Measurements from ENCODE around the gene SLC2A14. TPM values are rescaled to one million over a fixed set of nuclear protein-coding genes. Genes with fewer than 3 reads are reported as not detected.
"Not testable (repeated sequence)": the region's sequence is repeated elsewhere in the genome, so short reads cannot be mapped to it uniquely, and the experiment has no call there.

SLC2A14 gene
- total RNA-seq, 1 donor = 1.9 TPM

DNA sequence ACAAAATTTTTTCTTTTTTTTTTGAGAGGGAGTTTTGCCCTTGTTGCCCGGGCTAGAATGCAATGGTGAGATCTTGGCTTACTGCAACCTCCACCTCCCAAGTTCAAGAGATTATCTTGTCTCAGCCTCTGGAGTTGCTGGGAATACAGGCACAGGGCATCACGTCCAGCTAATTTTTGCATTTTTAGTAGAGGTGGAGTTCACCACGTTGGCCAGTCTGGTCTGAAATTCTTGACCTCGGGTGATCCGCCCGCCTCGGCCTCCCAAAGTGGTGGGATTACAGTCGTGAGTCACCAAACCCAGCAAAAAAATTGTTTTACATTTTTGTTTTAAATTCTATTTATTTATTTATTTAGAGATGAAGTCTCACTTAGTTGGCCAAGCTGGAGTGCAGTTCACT, 4.7 kb upstream of the SLC2A14 start:
- DNase-seq (ENCODE audit: low read depth in 2 of 3, low spot score in 2 of 3) = no peak

DNA sequence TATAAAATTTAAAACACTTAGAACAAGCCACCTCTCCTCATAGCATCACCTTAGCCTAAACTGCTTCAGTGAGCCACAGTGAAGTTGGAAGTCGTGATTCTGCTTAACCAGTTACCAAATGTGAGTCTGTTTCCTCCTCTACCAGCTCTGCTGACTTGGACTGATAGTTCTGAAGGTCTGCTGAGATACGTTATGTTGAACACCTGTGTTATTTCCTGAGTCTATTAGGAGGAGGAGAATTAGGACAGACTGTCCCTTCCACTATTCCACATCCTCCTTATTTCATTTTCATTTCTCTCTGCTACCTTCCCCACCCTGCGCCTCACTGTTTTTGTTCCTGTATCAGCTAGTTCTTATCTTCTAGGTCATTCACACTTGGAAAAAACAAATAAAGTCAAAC, 2.4 kb downstream of the SLC2A14 start:
- DNase-seq (ENCODE audit: low read depth in 2 of 3, low spot score in 2 of 3) = no peak

DNA sequence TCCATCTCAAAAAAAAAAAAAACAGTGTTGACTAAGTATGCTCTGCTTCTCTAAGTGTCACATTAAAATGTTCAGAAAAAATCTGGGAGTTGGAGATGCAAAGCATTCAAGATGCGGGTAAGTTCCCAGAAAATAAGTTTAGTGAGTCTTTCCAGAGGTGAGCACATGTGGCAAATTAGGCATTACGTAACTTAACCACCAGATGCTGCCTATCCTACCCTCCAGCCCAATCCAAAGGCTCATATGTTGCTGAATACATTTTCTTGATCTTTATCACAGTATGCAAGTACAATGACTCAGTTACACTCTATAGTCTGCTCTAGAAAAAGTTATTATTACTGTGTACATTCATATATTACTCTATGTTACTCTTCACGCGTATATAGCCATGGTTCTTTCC, 3.6 kb downstream of the SLC2A14 start:
- no peak for DNase-seq (ENCODE audit: low read depth in 2 of 3, low spot score in 2 of 3)

DNA sequence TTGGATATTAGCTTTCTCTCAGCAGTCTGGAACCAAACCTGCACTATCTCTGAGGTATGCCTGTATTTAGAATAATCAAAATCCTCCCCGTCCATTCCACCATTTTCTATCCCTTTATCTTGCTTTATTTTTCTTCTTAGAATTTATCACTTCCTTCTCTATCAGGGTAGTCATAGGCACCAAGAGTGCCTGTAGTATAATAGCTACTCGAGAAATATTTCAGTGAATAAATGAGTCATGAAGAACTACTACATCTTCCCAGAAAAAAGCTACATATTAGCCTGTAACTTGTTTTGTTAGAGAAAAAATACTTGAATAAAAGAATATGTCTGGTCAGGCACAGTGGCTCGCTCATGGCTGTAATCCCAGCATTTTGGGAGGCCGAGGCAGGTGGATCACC, 4.3 kb downstream of the SLC2A14 start:
- DNase-seq (ENCODE audit: low read depth in 2 of 3, low spot score in 2 of 3) = no peak

DNA sequence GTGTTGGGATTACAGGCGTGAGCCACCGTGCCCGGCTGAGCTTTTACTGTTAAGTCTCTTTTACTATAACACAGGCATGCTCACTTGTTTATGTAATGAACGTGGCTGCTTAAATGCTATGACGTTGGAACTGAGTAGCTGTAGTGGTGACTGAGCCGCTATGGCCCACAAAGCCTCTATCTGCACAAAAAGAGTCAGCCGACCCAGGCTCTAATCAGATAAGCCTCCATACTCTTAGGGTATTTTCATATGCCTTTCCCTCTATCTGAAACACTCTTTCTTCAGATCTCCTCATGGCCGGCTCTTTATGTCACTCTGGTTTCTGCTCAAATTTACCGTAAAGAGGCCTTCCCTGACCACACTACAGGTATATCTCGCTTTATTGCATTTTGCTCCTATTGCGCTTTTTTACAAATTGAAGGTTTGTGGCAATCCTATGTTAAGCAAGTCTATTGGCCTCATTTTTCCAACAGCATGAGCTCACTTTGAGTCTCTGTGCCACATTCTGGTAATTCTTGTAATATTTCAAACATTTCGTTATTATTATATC, 8.0 kb downstream of the SLC2A14 start:
- DNase-seq (ENCODE audit: low read depth in 2 of 3, low spot score in 2 of 3) = no peak

DNA sequence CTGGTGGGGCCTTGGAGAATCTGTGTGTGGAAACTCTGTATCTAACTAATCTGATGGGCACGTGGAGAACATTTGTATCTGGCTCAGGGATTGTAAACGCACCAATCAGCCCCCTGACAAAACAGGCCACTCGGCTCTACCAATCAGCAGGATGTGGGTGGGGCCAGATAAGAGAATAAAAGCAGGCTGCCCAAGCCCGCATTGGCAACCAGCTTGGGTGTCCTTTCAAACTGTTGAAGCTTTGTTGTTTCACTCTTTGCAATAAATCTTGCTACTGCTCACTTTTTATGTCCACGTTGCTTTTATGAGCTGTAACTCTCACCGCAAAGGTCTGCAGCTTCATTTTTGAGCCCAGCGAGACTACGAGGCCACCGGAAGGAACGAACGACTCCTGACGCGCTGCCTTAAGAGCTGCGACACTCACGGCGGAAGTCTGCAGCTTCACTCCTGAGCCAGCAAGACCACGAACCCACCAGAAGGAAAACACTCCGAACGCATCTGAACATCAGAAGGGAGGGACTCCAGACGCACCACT, 9.8 kb downstream of the SLC2A14 start:
- peak in 2 of 3 donors; percentile 19 to 66 for DNase-seq (ENCODE audit: low read depth in 2 of 3, low spot score in 2 of 3)

DNA sequence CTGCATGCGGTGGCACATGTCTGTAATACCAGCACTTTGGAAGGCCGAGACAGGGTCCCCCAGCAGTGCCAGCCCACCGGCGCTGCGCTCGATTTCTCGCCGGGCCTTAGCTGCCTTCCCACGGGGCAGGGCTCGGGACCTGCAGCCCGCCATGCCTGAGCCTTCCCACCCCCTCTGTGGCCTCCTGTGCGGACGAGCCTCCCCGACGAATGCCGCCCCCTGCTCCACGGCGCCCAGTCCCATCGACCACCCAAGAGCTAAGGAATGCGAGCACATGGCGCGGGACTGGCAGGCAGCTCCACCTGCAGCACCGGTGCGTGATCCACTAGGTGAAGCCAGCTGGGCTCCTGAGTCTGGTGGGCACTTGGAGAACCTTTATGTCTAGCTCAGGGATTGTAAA, 10.4 kb downstream of the SLC2A14 start:
- DNase-seq (ENCODE audit: low read depth in 2 of 3, low spot score in 2 of 3) = not testable (repeated sequence)

DNA sequence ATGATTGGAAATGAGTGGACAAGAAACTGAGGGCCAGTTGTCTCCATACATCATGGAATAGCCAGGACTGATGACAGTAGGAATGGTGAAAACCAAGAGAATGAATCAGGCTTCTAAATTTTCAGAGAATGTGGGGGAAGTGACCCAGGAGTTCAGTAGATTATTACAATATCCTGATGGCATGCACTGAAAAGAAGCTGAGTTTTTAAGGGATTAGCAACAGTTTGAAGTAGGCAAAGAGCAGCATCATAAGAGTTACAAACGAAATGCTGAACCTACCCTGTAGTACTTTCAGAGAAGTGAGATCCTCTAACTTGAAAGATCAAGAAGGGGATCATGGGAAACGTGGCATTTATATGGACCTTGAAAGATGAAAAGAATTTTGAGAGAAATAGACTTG, 13.2 kb downstream of the SLC2A14 start:
- no peak for DNase-seq (ENCODE audit: low read depth in 2 of 3, low spot score in 2 of 3)

DNA sequence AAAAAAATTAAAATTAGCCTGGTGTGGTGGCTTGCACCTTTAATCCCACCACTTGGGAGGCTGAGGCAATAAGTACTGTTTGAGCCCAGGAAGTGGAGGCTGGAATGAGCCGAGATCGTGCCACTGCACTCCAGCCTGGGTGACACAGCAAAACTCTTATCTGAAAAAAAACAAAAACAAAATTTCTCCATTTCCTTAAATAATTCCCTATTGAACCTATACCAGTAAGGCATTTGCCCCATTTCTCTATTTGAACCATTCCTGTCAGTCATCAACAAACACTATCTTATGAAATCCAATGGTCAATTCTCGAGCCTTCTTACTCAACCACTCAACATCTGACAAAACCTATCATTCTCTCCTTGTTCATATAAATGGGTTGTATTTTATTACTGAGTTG, 14.7 kb downstream of the SLC2A14 start:
- DNase-seq (ENCODE audit: low read depth in 2 of 3, low spot score in 2 of 3) = no peak

DNA sequence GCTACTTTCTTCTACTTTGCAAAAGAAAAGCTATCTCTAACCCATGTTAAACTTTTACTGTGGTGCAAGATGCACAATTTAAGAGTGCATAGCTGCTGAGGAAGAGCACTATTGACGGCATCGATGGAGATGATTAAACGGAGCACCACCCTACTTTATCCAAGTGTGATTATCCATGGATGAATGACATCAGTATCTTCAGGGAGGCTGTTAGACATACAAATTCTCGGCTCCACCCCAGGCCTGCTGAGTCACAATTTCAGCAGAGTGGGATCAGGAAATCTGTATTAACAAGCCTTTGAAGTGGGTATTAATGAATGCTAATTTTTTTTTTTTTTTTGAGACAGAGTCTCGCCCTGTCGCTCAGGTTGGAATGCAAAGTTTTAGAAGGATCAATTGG, 16.2 kb downstream of the SLC2A14 start:
- no peak for DNase-seq (ENCODE audit: low read depth in 2 of 3, low spot score in 2 of 3)

DNA sequence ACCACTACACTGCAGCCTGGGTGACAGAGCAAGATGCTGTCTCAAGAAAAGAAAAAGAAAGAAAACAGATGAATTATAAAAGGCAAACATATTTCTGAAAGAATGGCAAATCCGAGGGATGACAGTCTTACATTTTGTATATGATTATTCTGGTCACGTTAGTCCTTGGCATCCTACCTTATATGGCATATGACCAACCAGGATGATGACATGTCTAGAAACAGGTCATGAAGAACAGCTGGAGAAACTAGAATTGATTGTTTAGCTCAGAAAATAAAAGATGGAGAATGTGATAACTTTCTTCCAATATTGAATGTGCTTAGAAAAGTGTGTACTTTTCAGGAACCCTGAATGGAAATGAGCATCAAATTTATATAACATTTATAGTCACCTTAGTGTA, 19.2 kb downstream of the SLC2A14 start:
- no peak for DNase-seq (ENCODE audit: low read depth in 2 of 3, low spot score in 2 of 3)

DNA sequence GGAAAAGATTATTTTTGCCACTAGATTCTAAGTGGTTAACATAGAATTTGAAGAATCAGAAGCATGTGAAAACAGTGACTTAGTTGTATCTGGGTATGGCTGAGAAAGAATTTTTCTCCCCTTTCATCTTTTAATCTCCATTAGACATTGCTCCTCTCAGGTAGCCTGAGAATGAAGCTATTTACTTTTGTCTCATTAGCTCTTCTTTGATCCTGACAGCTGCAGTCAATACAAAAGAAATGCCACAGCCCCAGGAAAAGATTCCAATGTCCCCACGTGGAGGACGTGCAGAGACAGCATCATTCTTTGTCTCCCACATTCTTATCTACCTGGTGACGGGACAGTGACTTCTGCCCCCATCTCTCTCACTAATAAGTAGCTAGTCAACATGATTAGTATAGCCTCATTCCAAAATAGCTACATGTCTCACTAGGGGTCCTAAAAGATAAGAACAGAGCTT, 21.1 kb downstream of the SLC2A14 start:
- not testable (repeated sequence) for DNase-seq (ENCODE audit: low read depth in 2 of 3, low spot score in 2 of 3)

DNA sequence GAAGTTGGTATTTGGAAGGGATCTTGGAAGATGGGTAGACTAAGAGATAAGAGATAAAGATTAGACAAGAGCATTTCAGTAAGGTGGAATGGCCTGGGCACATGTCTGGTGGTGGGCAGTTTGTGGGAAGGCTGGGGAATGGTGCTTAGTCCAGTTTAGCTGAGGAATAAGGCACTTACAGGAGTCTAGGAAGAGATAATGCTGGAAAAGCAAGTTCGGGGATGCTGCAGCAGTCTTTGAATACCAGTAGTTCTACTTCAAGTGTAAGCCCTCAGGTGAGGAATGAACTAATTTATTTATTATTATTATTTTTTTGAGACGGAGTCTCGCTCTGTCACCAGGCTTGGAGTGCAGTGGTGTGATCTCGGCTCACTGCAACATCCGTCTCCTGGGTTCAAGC, 22.6 kb downstream of the SLC2A14 start:
- DNase-seq (ENCODE audit: low read depth in 2 of 3, low spot score in 2 of 3) = not testable (repeated sequence)

DNA sequence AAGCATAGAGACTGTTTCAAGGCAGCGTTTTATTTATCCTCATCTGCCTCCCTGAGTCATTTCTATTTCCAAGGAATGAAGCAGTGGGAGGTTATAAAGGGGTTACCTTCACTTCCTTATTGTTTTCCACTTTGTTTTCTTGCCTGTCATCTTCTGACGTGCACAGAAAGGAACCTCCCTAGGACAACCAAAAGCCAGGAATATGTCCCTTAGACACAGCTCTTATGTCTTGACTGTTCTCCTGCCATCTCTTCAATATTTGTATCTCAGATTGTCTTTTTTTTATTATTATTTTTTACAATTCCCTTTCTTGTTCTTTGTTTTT, 24.7 kb downstream of the SLC2A14 start:
- DNase-seq (ENCODE audit: low read depth in 2 of 3, low spot score in 2 of 3) = not testable (repeated sequence)

DNA sequence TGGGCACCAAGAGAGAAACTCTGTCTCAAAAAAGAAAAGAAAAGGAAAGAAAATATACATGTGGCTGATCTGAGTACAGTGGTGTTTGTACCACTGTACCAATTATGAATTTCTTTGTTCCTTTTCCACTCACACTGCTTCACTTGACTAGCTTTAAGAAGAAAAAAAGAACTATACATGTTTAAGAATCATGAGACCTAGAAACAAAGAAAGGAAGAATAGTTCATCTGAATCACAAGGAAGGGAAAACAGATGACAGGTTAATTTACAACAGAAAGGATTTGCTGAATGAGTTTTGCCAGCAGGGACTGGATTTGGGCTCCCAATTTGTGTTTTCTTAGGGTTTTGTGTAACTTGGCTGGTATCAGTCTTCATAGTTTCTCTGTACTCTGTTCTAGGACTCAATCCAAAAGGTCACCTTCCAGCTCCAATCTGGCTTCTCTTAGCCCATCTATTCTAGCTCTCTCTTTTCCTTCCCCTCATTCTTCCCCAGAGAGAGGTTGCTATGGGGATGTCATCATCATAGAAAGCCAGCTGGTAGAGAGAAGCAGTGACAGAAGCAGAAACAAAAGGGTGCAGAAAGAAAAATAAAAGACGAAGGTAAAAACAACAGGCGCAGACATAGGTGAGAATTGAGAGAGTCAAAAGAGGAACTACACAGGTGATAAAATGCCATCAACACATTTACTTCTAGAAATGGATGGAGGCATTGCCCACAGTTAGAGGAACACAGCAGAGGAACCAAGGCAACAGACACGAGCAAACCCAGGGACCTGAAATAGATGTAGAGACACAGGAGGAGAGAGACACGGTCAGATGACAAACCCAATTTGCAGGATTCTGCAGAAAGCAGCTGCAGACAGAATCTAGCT, 25.3 kb downstream of the SLC2A14 start:
- DNase-seq (ENCODE audit: low read depth in 2 of 3, low spot score in 2 of 3) = peak in 1 of 3 donors; percentile 50

DNA sequence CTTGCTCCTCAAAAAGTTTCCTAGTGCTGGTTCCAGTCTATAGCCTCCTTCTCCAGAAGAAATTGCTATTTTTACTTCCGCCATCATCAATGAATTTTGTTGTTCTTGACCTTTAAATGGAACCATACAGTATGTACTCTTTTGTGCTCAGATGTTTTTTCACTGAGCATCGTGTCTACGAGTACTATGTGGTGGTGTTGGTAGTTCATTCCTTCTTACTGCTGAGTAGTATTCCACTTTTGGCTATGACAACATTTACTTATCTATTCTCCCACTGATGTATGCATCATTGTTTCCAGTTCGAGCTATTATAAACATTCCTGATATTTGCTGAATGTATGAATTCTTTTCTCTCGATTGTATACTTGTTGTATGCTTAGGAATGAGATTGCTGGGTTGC, 28.6 kb downstream of the SLC2A14 start:
- no peak for DNase-seq (ENCODE audit: low read depth in 2 of 3, low spot score in 2 of 3)

DNA sequence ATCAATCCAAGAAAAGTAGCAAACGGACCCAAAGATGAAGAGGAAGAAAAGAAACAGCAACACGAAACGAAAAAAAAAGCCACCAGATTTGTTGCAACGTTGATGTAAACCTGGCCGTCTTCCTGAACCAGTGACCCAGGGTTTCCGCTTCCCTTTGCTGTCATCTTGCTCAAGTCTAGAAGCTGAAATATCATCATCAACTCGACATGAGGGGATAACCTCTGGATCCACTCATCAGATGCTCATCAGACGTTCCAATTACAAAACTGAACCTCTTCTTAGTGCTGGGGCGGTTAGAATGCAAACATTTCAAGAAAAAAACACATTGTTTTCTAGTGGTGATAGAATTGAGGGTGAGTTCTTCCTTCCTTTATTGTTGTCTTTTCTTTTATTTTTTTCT, 29.1 kb downstream of the SLC2A14 start:
- peak in 1 of 3 donors; percentile 36 for DNase-seq (ENCODE audit: low read depth in 2 of 3, low spot score in 2 of 3)

DNA sequence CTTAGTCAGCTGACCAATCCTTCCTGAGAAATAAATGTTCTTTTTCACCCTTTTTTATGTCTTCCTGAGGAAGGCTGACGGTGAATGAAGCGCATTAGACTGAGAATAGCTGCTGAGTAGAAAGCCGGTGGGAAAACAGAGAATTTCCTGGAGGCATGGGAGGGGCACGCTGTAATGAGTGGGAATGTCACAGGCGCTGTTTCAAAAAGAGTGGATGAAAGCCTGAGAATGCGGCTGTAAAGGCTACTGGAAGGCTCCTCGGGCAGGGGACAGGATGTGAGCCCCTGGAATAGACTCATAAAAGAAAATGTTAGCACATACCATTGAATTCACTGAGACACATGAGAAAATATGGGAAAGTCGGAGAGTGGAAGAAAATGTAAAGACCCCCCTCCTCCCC, 29.6 kb downstream of the SLC2A14 start:
- DNase-seq (ENCODE audit: low read depth in 2 of 3, low spot score in 2 of 3) = not testable (repeated sequence)

DNA sequence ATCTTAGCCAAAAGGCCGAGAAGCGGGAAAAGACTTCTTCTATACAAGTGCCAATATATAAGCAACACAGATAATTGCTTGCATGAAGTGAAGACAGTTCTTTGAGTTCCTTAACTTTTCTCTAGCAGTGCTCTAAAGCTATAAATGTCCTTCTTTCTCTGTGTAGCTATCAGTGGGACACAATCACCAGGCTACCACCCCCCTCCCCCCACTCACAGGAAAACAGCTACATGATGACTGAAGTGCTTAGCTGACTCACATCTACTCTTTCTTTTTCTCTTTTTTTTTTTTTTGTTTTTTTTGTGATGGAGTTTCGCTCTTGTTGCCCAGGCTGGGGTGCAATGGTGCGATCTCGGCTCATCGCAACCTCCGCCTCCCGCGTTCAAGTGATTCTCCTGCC, 30.3 kb downstream of the SLC2A14 start:
- not testable (repeated sequence) for DNase-seq (ENCODE audit: low read depth in 2 of 3, low spot score in 2 of 3)

DNA sequence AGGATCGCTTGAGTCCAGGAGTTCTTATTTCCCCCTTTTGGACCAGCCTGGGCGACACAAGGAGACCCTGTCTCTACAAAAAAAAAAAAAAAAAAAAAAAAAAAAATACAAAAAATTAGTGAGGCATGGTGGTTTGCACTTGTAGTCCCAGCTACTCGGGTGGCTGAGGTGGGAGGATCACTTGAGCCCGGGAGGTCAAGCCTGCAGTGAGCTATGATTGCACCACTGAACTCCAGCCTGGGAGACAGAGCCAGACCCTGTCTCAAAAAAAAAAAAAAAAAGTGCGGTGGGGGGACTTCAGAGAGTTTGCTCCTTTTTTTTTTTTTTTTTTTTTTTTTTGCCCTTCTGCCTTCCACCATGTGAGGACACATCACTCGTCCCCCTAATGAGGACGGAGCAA, 32.9 kb downstream of the SLC2A14 start:
- DNase-seq (ENCODE audit: low read depth in 2 of 3, low spot score in 2 of 3) = not testable (repeated sequence)

DNA sequence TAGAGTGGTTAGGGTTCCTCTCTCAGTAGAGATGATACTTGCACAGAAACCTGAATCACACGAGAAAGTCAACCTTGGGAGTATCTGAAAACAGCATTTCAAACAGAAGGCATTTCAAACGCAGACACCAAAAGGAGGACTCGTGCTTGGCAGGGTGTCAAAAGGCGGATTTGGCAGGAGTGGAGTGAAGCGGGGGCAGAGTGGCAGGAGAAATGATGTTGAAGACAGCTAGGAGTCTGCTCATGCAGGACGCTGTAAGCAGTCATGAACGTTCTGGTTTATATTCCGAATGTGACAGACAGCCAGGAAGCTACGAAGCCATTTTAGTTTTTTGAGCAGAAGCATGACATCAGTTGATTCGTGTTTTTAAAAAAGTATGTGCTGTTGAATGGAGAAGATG, 33.5 kb downstream of the SLC2A14 start:
- DNase-seq (ENCODE audit: low read depth in 2 of 3, low spot score in 2 of 3) = not testable (repeated sequence)

DNA sequence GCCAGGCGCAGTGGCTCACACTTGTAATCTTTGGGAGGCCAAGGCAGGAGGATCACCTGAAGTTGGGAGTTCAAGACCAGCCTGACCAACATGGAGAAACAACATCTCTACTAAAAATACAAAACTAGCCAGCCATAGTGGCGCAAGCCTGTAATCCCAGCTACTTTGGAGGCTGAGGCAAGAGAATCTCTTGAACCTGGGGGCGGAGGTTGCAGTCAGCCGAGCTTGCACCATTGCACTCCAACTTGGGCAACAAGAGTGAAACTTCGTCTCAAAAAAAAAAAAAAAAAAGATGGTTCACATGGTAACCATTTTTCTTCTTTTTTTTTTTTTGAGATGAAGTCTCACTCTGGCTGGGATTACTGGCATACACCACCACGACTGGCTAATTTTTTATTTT, 35.3 kb downstream of the SLC2A14 start:
- DNase-seq (ENCODE audit: low read depth in 2 of 3, low spot score in 2 of 3) = no peak
